SU-DHL-6 (cell line): ENCODE measurements around the gene SEMA4D.

Source experiments
- H2AFZ ChIP-seq: fragments of 200-600 bp; sonication (generic); 2 replicates; pipeline ENCODE4 v1.6.1; 2014; ENCODE audit warnings: low read depth, mild to moderate bottlenecking, moderate library complexity, mixed read lengths, antibody characterized with exemption, low read length; ENCODE audit not compliant: severe bottlenecking
- H3F3A ChIP-seq: fragments of 200-600 bp; shearing (Covaris generic); 2 replicates; pipeline ENCODE4 v1.6.0; 2016; ENCODE audit warnings: antibody characterized with exemption, mild to moderate bottlenecking; ENCODE audit not compliant: insufficient read depth
- H3K27ac ChIP-seq: fragments of 200-600 bp; sonication (generic); 2 replicates; pipeline ENCODE4 v1.5.1; 2016; ENCODE audit warnings: low read depth, mild to moderate bottlenecking, low read length, moderate library complexity, mixed read lengths
- H3K27me3 ChIP-seq: fragments of 200-600 bp; sonication (generic), shearing (Covaris generic); 2 replicates; pipeline ENCODE4 v1.6.0; 2014; ENCODE audit warnings: mild to moderate bottlenecking, low read length
- H3K36me3 ChIP-seq: fragments of 200-600 bp; sonication (generic); 2 replicates; pipeline ENCODE4 v1.6.1; 2014; ENCODE audit warnings: mild to moderate bottlenecking, low read length, mixed read lengths
- H3K4me2 ChIP-seq: fragments of 300-600, 200-600 bp; shearing (Covaris generic), sonication (generic); 2 replicates; pipeline ENCODE4 v1.6.0; 2014; ENCODE audit warnings: low read length, low read depth, mild to moderate bottlenecking; ENCODE audit not compliant: poor library complexity, severe bottlenecking
- H3K4me3 ChIP-seq: fragments of 200-600 bp; sonication (generic); 2 replicates; pipeline ENCODE4 v1.5.1; 2014; ENCODE audit warnings: antibody characterized with exemption, low read length, mild to moderate bottlenecking, mixed read lengths; ENCODE audit not compliant: insufficient read depth, poor library complexity, severe bottlenecking
- H3K79me2 ChIP-seq: fragments of 200-600 bp; sonication (generic); 2 replicates; pipeline ENCODE4 v1.6.1; 2014; ENCODE audit warnings: mild to moderate bottlenecking, low read length, moderate library complexity; ENCODE audit not compliant: insufficient read depth
- H3K9ac ChIP-seq: fragments of 200-600 bp; sonication (generic); 2 replicates; pipeline ENCODE4 v1.7.0; 2014; ENCODE audit warnings: mild to moderate bottlenecking, low read length
- H3K9me2 ChIP-seq: fragments of 200-600 bp; sonication (generic); replicated peaks from 2 replicates; pipeline ENCODE4 v1.6.1; 2014; ENCODE audit warnings: low read length; ENCODE audit not compliant: insufficient read depth
- H3K9me3 ChIP-seq: fragments of 200-600 bp; sonication (generic); 2 replicates; pipeline ENCODE4 v1.6.1; 2014; ENCODE audit warnings: low read length, mixed read lengths; ENCODE audit not compliant: insufficient read depth
- H4K20me1 ChIP-seq: fragments of 200-600 bp; sonication (generic); 2 replicates; pipeline ENCODE4 v1.6.1; 2014; ENCODE audit warnings: low read depth, mild to moderate bottlenecking, antibody characterized with exemption, low read length, moderate library complexity, mixed read lengths
- EZH2phosphoT487 ChIP-seq: fragments of 200-600 bp; sonication (generic), shearing (Covaris generic); conservative IDR thresholded peaks from 2 replicates; pipeline ENCODE4 v1.6.1; 2018; ENCODE audit warnings: mild to moderate bottlenecking, antibody characterized with exemption, low read length, moderate library complexity, mixed read lengths
- TF ChIP-seq, protein P1 (sequence below): fragments of 200-600 bp; sonication (generic); IDR thresholded peaks from one replicate; pipeline ENCODE4 v1.5.1; 2017; ENCODE audit warnings: antibody characterized with exemption, mild to moderate bottlenecking, low read length, moderate library complexity; ENCODE audit not compliant: insufficient read depth, poor library complexity, severe bottlenecking

The SEMA4D gene

DNA sequence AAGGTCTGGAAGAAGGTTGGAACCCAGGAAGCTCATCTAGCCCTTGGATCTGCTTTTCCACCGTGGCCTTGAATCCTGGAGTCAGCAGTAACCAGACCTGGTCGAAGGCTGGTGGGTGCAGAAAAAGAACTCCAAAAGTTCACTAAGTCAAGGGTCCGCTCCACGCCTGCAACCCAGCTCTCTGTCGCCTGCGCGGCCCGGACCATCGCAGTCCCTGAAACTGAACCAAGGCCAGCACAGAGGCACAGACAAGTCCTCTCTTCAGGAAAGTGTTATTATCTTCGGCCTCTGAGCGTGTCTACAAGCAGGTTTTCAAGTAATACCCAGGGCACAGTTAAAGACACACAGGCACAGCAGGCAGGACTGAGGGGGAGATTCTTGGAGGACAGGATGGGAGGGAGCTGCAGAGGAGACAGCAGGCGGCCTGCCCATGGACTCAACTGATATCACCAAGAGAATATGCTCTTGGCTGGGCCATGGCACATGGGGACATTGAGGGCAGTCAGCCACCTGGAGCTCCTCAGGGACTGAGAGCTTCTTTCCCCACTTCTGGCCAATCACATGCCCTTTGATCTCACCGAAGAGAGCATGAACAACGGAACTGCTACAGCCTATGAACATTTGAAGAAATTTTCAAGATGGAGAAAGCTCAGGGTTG, 45.8 kb upstream of the SEMA4D start:
- no peaks in the 10 kb centered on the region for H3K36me3 ChIP-seq
- H4K20me1 ChIP-seq, result no peaks in the 10 kb centered on the region
- H3K4me3 ChIP-seq, result no peak overlapping the region
- H2AFZ ChIP-seq, result no peak overlapping the region
- no peaks in the 10 kb centered on the region for H3K9me2 ChIP-seq
- H3F3A ChIP-seq, result peaks cover 4% of the 10 kb centered on the region; the same call in 1 of the 2 replicates
- no peak overlapping the region for H3K4me2 ChIP-seq
- H3K27ac ChIP-seq, result no peak overlapping the region
- no peaks in the 10 kb centered on the region for H3K79me2 ChIP-seq
- no peak overlapping the region for H3K9ac ChIP-seq
- no peak for TF ChIP-seq EZH2phosphoT487
- TF ChIP-seq, protein P1, sequence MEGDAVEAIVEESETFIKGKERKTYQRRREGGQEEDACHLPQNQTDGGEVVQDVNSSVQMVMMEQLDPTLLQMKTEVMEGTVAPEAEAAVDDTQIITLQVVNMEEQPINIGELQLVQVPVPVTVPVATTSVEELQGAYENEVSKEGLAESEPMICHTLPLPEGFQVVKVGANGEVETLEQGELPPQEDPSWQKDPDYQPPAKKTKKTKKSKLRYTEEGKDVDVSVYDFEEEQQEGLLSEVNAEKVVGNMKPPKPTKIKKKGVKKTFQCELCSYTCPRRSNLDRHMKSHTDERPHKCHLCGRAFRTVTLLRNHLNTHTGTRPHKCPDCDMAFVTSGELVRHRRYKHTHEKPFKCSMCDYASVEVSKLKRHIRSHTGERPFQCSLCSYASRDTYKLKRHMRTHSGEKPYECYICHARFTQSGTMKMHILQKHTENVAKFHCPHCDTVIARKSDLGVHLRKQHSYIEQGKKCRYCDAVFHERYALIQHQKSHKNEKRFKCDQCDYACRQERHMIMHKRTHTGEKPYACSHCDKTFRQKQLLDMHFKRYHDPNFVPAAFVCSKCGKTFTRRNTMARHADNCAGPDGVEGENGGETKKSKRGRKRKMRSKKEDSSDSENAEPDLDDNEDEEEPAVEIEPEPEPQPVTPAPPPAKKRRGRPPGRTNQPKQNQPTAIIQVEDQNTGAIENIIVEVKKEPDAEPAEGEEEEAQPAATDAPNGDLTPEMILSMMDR, result no peak
- 0 out of 2 replicates have a peak, but pooled peaks cover 2% of the 10 kb centered on the region for H3K27me3 ChIP-seq
- no peaks in the 10 kb centered on the region for H3K9me3 ChIP-seq

DNA sequence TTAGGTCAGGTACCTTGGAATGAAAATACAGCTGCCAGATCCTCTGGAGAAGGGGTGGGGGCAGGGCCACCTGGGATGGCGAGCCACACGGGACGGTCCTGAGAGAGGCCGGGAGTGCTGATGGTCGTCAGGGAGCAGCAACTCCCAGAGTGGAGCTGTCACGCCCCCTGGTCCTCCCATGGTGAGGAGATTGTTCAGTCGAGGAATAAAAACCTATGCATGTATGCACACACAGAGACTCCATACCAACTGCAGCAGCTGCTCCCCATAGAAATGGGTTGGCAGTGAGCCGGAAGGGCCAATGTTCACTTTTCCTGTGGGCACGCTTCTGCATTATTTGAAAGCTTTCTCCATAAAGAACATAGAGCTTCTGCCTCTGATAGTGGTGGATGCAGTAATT, 45.2 kb upstream of the SEMA4D start:
- no peak for TF ChIP-seq EZH2phosphoT487
- TF ChIP-seq, protein P1, result no peak
- Histone ChIP-seq H3K36me3 (no peaks in the 10 kb centered on the region), H3K9me2 (no peaks in the 10 kb centered on the region), H3K27me3 (0 out of 2 replicates have a peak, but pooled peaks cover 2% of the 10 kb centered on the region), H4K20me1 (no peaks in the 10 kb centered on the region), H3K9ac (no peak overlapping the region), H2AFZ (no peak overlapping the region), H3K9me3 (no peaks in the 10 kb centered on the region), H3K4me3 (no peak overlapping the region), H3K27ac (peak overlapping the region; percentile 8; the same call in 1 of the 2 replicates), H3K79me2 (no peaks in the 10 kb centered on the region), H3F3A (peaks cover 4% of the 10 kb centered on the region; the same call in 1 of the 2 replicates), H3K4me2 (peak overlapping the region; percentile 6)

DNA sequence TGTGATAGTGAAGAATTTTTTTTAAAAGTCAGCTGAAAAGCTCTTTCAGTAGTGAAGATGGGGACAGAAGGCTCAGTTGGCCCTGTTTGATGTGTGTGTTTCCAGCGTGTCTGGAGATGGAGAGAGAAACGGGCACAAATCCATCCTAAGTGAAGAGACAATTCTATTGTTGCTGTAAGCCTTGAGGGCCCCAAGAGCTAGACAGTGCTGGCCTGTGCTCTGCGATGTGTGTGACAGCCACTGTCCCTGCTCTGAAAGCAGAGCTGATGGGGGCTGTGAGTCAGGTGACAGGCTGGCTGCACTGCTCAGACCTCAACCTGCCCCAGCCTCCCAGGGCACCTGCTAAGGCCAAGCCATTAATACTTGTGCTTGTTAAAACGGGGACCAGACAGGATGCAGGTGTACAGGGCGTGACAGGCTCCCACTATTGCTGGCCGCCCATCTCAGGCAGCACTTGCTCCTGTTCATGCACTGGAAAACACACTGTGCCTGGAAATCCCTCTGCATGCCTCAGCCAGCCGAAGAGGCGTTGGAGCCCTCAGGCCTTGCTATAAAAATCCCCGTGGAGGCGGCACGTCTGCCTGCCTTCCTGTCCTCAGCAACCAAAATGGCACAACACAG, 44.6 kb upstream of the SEMA4D start:
- Histone ChIP-seq H3K4me3 (no peak overlapping the region), H3K4me2 (peak overlapping the region; percentile 48), H4K20me1 (no peaks in the 10 kb centered on the region), H3K79me2 (no peaks in the 10 kb centered on the region), H3K9ac (0 out of 2 replicates have a peak overlapping the region, but pooled peaks have one; percentile 4), H3K9me3 (no peaks in the 10 kb centered on the region), H3K27ac (peak overlapping the region; percentile 77), H3K27me3 (0 out of 2 replicates have a peak, but pooled peaks cover 2% of the 10 kb centered on the region), H3F3A (peaks cover 4% of the 10 kb centered on the region; the same call in 1 of the 2 replicates), H2AFZ (no peak overlapping the region), H3K9me2 (no peaks in the 10 kb centered on the region), H3K36me3 (no peaks in the 10 kb centered on the region)
- TF ChIP-seq, protein P1, result no peak
- no peak for TF ChIP-seq EZH2phosphoT487
